SK-N-SH treated with all-trans-retinoic acid at 6 μM for 48 hours (cell line): Measurements from ENCODE around the gene FXYD6.

Source experiments
- ATAC-seq: fragments of 200-7000 bp; cut with Tn5 transposase; 3 replicates; pipeline ENCODE4 v1.9.1; 2020; ENCODE audit warnings: mild to moderate bottlenecking, moderate library complexity
- ARNTL ChIP-seq: fragments of 450-650 bp; formaldehyde crosslinking; IDR thresholded peaks from 2 replicates; pipeline ENCODE4 v1.5.0; 2020; ENCODE audit warnings: low read depth, mild to moderate bottlenecking, moderate library complexity, borderline replicate concordance
- BACH2 ChIP-seq: fragments of 250-450 bp; sonication (Bioruptor Pico); IDR thresholded peaks from 2 replicates; pipeline ENCODE4 v1.9.0; 2021; ENCODE audit warnings: mild to moderate bottlenecking, borderline replicate concordance
- CSDC2 ChIP-seq: fragments of 250-450 bp; sonication (Bioruptor Pico); IDR thresholded peaks from 2 replicates; pipeline ENCODE4 v1.5.0; 2020; ENCODE audit warnings: mild to moderate bottlenecking, moderate library complexity
- ESRRG ChIP-seq: fragments of 250-450 bp; sonication (Bioruptor Pico); IDR thresholded peaks from 2 replicates; pipeline ENCODE4 v1.6.1; 2021; ENCODE audit warnings: mild to moderate bottlenecking
- GLIS3 ChIP-seq: fragments of 250-450 bp; sonication (Bioruptor Pico); IDR thresholded peaks from 2 replicates; pipeline ENCODE4 v1.5.0; 2020; ENCODE audit warnings: mild to moderate bottlenecking, moderate library complexity
- ISL1 ChIP-seq: fragments of 250-450 bp; sonication (Bioruptor Pico); IDR thresholded peaks from 2 replicates; pipeline ENCODE4 v2.1.2; 2022; ENCODE audit warnings: mild to moderate bottlenecking, moderate library complexity
- RARB ChIP-seq: fragments of 250-450 bp; sonication (Bioruptor Pico); IDR thresholded peaks from 2 replicates; pipeline ENCODE4 v1.8.0; 2021; ENCODE audit warnings: mild to moderate bottlenecking, moderate library complexity
- SNAI2 ChIP-seq: fragments of 250-450 bp; sonication (Bioruptor Pico); IDR thresholded peaks from 2 replicates; pipeline ENCODE4 v1.5.0; 2020; ENCODE audit warnings: mild to moderate bottlenecking, moderate library complexity
- TCF4 ChIP-seq: fragments of 250-450 bp; sonication (Bioruptor Pico); IDR thresholded peaks from 2 replicates; pipeline ENCODE4 v1.8.0; 2021; ENCODE audit warnings: mild to moderate bottlenecking, moderate library complexity, borderline replicate concordance
- TOX ChIP-seq: fragments of 250-450 bp; sonication (Bioruptor Pico); IDR thresholded peaks from 2 replicates; pipeline ENCODE4 v1.8.0; 2021; ENCODE audit warnings: mild to moderate bottlenecking, moderate library complexity, borderline replicate concordance
- ZC3H10 ChIP-seq: fragments of 250-450 bp; sonication (Bioruptor Pico); IDR thresholded peaks from 2 replicates; pipeline ENCODE4 v1.5.1; 2021; ENCODE audit warnings: mild to moderate bottlenecking, moderate library complexity
- ZFP3 ChIP-seq: fragments of 250-450 bp; sonication (Bioruptor Pico); IDR thresholded peaks from 2 replicates; pipeline ENCODE4 v1.5.0; 2020; ENCODE audit warnings: mild to moderate bottlenecking, moderate library complexity
- ZFP30 ChIP-seq: fragments of 450-650 bp; formaldehyde crosslinking; IDR thresholded peaks from 2 replicates; pipeline ENCODE4 v1.5.0; 2022; ENCODE audit warnings: mild to moderate bottlenecking, moderate library complexity
- ZNF8 ChIP-seq: fragments of 450-650 bp; formaldehyde crosslinking; IDR thresholded peaks from 2 replicates; pipeline ENCODE4 v1.5.0; 2020; ENCODE audit warnings: mild to moderate bottlenecking, moderate library complexity
- TF ChIP-seq, protein P1 (sequence below): fragments of 250-450 bp; sonication (Bioruptor Pico); IDR thresholded peaks from 2 replicates; pipeline ENCODE4 v1.8.0; 2020; ENCODE audit warnings: mild to moderate bottlenecking, moderate library complexity, borderline replicate concordance
- TF ChIP-seq, protein P2 (sequence below): fragments of 250-450 bp; sonication (Bioruptor Pico); IDR thresholded peaks from 2 replicates; pipeline ENCODE4 v1.5.1; 2021; ENCODE audit warnings: mild to moderate bottlenecking, moderate library complexity
- TF ChIP-seq, protein P3 (sequence below): fragments of 250-450 bp; sonication (Bioruptor Pico); IDR thresholded peaks from 2 replicates; pipeline ENCODE4 v1.5.0; 2020; ENCODE audit warnings: mild to moderate bottlenecking, moderate library complexity
- TF ChIP-seq, protein P4 (sequence below): fragments of 250-450 bp; sonication (Bioruptor Pico); IDR thresholded peaks from 2 replicates; pipeline ENCODE4 v1.5.1; 2020; ENCODE audit warnings: low read depth, mild to moderate bottlenecking, moderate library complexity
- TF ChIP-seq, protein P5 (sequence below): fragments of 250-450 bp; sonication (Bioruptor Pico); IDR thresholded peaks from 2 replicates; pipeline ENCODE4 v1.8.0; 2021; ENCODE audit warnings: low read depth, mild to moderate bottlenecking, moderate library complexity, borderline replicate concordance

FXYD6 gene

DNA sequence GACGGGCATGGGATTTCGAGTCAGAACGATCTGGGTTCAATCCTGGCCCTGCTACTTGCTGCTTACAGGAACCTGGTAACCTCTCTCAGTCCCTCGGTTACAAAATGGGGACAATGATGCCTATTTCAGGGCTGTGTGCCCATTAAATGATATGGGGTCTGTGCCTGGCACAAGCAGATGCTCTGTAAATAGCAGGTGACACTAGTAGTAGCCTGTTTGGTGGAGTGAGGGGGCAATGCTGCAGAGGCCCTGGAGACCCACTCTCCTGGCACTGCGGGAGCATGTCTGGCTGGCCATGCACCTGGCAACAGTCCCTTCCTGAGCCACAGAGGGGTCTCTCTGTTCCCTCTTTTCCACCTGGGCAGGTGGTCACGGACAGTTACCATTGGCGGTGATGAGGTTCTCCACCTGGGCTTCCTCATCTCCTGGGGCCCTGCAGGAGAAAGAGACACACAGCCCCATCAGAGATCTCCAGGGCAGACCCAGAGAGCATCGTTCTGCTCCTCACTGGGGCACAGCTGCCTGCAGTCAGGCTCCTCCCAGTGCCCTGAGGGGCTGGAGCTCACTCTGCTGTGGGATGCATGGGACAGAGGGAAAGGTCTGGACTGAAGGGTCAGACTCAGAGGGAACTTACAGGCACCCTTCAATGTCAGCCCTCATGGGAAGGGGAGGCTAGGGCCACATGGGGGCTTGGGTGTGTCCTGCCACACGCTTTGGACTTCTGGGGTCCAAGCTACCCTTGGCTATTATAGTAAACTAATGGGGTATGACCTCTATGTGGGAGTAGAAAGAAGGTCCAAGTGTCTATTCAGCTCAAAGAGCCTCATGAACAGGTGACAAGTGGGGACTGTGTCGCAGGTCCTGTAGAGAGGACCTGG is 36.3 kb downstream of the FXYD6 start (continued):
- TF ChIP-seq, protein P1, sequence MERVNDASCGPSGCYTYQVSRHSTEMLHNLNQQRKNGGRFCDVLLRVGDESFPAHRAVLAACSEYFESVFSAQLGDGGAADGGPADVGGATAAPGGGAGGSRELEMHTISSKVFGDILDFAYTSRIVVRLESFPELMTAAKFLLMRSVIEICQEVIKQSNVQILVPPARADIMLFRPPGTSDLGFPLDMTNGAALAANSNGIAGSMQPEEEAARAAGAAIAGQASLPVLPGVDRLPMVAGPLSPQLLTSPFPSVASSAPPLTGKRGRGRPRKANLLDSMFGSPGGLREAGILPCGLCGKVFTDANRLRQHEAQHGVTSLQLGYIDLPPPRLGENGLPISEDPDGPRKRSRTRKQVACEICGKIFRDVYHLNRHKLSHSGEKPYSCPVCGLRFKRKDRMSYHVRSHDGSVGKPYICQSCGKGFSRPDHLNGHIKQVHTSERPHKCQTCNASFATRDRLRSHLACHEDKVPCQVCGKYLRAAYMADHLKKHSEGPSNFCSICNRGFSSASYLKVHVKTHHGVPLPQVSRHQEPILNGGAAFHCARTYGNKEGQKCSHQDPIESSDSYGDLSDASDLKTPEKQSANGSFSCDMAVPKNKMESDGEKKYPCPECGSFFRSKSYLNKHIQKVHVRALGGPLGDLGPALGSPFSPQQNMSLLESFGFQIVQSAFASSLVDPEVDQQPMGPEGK (CRISPR knock-in tag), result no peak
- TF ChIP-seq TOX, result no peak
- no peak for TF ChIP-seq ZFP3 (CRISPR knock-in tag)
- no peak for TF ChIP-seq ZNF8 (CRISPR knock-in tag)
- TF ChIP-seq ZC3H10 (CRISPR knock-in tag), result no peak
- TF ChIP-seq, protein P2, sequence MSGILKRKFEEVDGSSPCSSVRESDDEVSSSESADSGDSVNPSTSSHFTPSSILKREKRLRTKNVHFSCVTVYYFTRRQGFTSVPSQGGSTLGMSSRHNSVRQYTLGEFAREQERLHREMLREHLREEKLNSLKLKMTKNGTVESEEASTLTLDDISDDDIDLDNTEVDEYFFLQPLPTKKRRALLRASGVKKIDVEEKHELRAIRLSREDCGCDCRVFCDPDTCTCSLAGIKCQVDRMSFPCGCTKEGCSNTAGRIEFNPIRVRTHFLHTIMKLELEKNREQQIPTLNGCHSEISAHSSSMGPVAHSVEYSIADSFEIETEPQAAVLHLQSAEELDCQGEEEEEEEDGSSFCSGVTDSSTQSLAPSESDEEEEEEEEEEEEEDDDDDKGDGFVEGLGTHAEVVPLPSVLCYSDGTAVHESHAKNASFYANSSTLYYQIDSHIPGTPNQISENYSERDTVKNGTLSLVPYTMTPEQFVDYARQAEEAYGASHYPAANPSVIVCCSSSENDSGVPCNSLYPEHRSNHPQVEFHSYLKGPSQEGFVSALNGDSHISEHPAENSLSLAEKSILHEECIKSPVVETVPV (CRISPR knock-in tag), result no peak
- no peak for TF ChIP-seq ISL1 (CRISPR knock-in tag)

DNA sequence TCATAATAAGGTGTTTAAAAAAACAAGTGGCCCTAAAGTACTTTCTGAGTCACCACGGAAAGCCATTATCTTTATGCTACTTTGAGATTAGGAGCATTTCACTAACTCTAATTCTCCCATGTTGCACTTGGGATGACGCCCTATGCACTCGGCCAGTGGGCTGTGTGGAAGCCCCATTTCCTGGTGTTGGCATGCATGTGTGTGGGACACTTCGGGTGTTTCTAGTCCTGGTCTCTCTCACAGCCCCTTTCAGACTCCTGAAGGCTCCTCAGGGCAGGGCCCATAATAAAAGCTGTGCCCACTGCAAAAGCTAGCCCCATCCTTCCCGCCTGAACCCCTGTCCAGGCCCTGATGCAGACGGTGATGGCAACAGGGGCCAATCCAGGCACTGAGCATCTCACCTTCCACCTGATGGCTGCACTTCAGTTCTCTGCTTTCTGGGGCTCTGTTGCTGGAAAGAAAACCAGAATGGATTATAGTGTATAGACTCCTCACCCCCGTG is 37.0 kb downstream of the FXYD6 start:
- TF ChIP-seq RARB (CRISPR knock-in tag) (no peak), ARNTL (CRISPR knock-in tag) (no peak), ISL1 (CRISPR knock-in tag) (no peak), ZFP3 (CRISPR knock-in tag) (no peak), SNAI2 (no peak)
- TF ChIP-seq, protein P3, sequence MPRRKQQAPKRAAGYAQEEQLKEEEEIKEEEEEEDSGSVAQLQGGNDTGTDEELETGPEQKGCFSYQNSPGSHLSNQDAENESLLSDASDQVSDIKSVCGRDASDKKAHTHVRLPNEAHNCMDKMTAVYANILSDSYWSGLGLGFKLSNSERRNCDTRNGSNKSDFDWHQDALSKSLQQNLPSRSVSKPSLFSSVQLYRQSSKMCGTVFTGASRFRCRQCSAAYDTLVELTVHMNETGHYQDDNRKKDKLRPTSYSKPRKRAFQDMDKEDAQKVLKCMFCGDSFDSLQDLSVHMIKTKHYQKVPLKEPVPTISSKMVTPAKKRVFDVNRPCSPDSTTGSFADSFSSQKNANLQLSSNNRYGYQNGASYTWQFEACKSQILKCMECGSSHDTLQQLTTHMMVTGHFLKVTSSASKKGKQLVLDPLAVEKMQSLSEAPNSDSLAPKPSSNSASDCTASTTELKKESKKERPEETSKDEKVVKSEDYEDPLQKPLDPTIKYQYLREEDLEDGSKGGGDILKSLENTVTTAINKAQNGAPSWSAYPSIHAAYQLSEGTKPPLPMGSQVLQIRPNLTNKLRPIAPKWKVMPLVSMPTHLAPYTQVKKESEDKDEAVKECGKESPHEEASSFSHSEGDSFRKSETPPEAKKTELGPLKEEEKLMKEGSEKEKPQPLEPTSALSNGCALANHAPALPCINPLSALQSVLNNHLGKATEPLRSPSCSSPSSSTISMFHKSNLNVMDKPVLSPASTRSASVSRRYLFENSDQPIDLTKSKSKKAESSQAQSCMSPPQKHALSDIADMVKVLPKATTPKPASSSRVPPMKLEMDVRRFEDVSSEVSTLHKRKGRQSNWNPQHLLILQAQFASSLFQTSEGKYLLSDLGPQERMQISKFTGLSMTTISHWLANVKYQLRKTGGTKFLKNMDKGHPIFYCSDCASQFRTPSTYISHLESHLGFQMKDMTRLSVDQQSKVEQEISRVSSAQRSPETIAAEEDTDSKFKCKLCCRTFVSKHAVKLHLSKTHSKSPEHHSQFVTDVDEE (CRISPR knock-in tag), result no peak
- TF ChIP-seq, protein P1 (CRISPR knock-in tag), result no peak
- TF ChIP-seq, protein P2 (CRISPR knock-in tag), result no peak
- TF ChIP-seq, protein P4, sequence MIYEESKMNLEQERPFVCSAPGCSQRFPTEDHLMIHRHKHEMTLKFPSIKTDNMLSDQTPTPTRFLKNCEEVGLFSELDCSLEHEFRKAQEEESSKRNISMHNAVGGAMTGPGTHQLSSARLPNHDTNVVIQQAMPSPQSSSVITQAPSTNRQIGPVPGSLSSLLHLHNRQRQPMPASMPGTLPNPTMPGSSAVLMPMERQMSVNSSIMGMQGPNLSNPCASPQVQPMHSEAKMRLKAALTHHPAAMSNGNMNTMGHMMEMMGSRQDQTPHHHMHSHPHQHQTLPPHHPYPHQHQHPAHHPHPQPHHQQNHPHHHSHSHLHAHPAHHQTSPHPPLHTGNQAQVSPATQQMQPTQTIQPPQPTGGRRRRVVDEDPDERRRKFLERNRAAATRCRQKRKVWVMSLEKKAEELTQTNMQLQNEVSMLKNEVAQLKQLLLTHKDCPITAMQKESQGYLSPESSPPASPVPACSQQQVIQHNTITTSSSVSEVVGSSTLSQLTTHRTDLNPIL (CRISPR knock-in tag), result no peak
- TF ChIP-seq, all 23 proteins: peak for 0
- ATAC-seq, result no peak

DNA sequence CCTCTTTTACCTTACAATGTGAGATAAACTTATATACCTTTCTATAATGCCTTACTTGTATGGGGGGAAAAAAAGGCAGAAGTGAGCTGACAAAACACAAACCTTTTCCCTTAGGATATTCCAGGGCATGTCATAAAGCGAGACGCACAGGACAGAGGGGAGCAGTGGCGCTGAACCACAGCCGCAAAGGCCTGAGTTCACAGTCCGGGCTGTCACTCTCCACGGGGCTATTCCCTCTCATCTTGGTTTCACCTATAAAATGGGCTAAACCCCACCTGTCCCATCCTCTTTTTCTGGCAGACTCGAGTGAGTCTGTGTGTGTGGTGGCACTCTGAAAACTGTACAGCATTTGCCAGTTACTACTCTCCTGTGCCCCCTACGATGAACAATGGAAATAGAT is 37.6 kb downstream of the FXYD6 start:
- no peak for ATAC-seq
- TF ChIP-seq ZFP30 (CRISPR knock-in tag), result no peak
- TF ChIP-seq SNAI2, result no peak
- no peak for TF ChIP-seq TOX
- TF ChIP-seq GLIS3, result no peak
- TF ChIP-seq, protein P5, sequence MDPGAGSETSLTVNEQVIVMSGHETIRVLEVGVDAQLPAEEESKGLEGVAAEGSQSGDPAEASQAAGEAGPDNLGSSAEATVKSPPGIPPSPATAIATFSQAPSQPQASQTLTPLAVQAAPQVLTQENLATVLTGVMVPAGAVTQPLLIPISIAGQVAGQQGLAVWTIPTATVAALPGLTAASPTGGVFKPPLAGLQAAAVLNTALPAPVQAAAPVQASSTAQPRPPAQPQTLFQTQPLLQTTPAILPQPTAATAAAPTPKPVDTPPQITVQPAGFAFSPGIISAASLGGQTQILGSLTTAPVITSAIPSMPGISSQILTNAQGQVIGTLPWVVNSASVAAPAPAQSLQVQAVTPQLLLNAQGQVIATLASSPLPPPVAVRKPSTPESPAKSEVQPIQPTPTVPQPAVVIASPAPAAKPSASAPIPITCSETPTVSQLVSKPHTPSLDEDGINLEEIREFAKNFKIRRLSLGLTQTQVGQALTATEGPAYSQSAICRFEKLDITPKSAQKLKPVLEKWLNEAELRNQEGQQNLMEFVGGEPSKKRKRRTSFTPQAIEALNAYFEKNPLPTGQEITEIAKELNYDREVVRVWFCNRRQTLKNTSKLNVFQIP, result no peak
- TF ChIP-seq ARNTL (CRISPR knock-in tag), result no peak
- TF ChIP-seq RARB (CRISPR knock-in tag), result no peak
- no peak for TF ChIP-seq ESRRG (CRISPR knock-in tag)
- no peak for TF ChIP-seq TCF4 (CRISPR knock-in tag)
- TF ChIP-seq CSDC2, result no peak
- TF ChIP-seq, protein P3 (CRISPR knock-in tag), result no peak
- TF ChIP-seq ZNF8 (CRISPR knock-in tag), result no peak
- TF ChIP-seq ISL1 (CRISPR knock-in tag), result no peak
- TF ChIP-seq BACH2 (CRISPR knock-in tag), result no peak
